Endodermal cell (in vitro differentiated cells): ENCODE measurements around the gene CNDP1. TPM values are rescaled to one million over a fixed set of nuclear protein-coding genes. Genes with fewer than 3 reads are reported as not detected.

Experiments
- DNase-seq: peaks from one replicate; pipeline ENCODE4 v3.0.0-alpha.2; 2017
- H3K27ac ChIP-seq: 2 replicates; pipeline ENCODE4 v1.5.1; 2013; ENCODE audit warnings: mild to moderate bottlenecking, low read depth, low read length, moderate library complexity
- H3K27me3 ChIP-seq: 2 replicates; pipeline ENCODE4 v1.6.1; 2013; ENCODE audit warnings: mild to moderate bottlenecking, low read length, moderate library complexity; ENCODE audit not compliant: insufficient read depth, control insufficient read depth, poor library complexity, severe bottlenecking
- H3K36me3 ChIP-seq: 2 replicates; pipeline ENCODE4 v1.7.0; 2013; ENCODE audit warnings: mild to moderate bottlenecking, low read length, moderate library complexity; ENCODE audit not compliant: control insufficient read depth, insufficient read depth
- H3K4me1 ChIP-seq: one replicate; pipeline ENCODE4 v1.7.0; 2013; ENCODE audit warnings: low read length; ENCODE audit not compliant: control insufficient read depth, insufficient read depth
- H3K4me3 ChIP-seq: 2 replicates; pipeline ENCODE4 v1.5.1; 2013; ENCODE audit warnings: mild to moderate bottlenecking, low read length, moderate library complexity
- H3K9ac ChIP-seq: 2 replicates; pipeline ENCODE4 v1.6.1; 2013; ENCODE audit warnings: mild to moderate bottlenecking, low read length, moderate library complexity; ENCODE audit not compliant: poor library complexity, severe bottlenecking; ENCODE audit errors: extremely low read depth
- H3K9me3 ChIP-seq: 2 replicates; pipeline ENCODE4 v1.6.1; 2013; ENCODE audit warnings: mild to moderate bottlenecking, low read length, moderate library complexity; ENCODE audit not compliant: control insufficient read depth
- H3K27ac Mint-ChIP-seq: 2 replicates; pipeline ENCODE4 v1.8.0; 2020; ENCODE audit warnings: mixed read lengths
- H3K27me3 Mint-ChIP-seq: 2 replicates; pipeline ENCODE4 v1.8.0; 2021; ENCODE audit warnings: mild to moderate bottlenecking, mixed read lengths; ENCODE audit not compliant: insufficient read depth
- H3K36me3 Mint-ChIP-seq: 2 replicates; pipeline ENCODE4 v1.8.0; 2020; ENCODE audit warnings: low read depth, mixed read lengths
- H3K4me1 Mint-ChIP-seq: 2 replicates; pipeline ENCODE4 v1.8.0; 2020; ENCODE audit warnings: mixed read lengths
- H3K4me3 Mint-ChIP-seq: 2 replicates; pipeline ENCODE4 v1.8.0; 2020; ENCODE audit warnings: mild to moderate bottlenecking, moderate library complexity, mixed read lengths
- H3K9me3 Mint-ChIP-seq: 2 replicates; pipeline ENCODE4 v1.8.0; 2020; ENCODE audit warnings: mild to moderate bottlenecking, mixed read lengths
- WGBS, 2 experiments: methylation state at CpG; one replicate each; pipeline versions ENCODE4 v1.1.5 to v1.1.7; 2013; ENCODE audit warnings: missing lambda C conversion rate in 2 of 2, mixed read lengths in 1 of 2; ENCODE audit not compliant: insufficient coverage in 1 of 2, insufficient read length in 1 of 2; 5-methylcytosine and 5-hydroxymethylcytosine counted together
- total RNA-seq, 2 donors: library from RNA; stranded (reverse); fragmentation: NEBNext Ultra II Directional in 1 of 2; extraction: Animal tissue kit (Norgen Biotek cat#: 25700) in 1 of 2; gene quantifications; 2 replicates in 1 of 2; 3 replicates in 1 of 2; pipeline ENCODE4 v1.2.1, GENCODE V29; 2021
- TF ChIP-seq, protein P1 (sequence below): fragments of 200-600 bp; sonication (generic); conservative IDR thresholded peaks from 2 replicates; pipeline ENCODE4 v1.5.0; 2021; ENCODE audit warnings: antibody characterized with exemption, mild to moderate bottlenecking

Gene CNDP1
- total RNA-seq, 2 donors from 2014 or later: 0.51 TPM; not detected in 1

DNA sequence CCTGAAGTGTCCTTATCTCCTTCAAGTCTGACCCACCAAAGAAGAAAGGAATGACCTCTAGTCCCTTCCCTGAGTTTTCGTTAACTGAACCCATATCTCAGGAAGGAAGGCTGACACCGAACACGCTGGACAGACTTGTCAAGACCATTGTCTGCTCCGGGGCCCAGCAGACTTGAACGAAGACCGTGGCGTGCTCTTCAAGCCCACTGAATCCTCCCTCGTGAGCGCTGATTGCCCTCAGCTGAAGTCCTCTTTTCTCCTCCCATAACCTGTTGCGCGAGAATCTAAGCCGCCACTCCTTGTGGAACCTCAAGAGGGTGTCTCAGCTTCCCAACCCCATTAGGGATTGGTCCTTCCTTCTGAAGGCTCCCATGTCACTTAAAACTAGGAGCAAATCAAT, 634 bp upstream of the CNDP1 start:
- Histone ChIP-seq H3K4me3 (no peak overlapping the region), H3K4me1 (no peaks in the 10 kb centered on the region), H3K27ac (no peak overlapping the region), H3K9me3 (no peaks in the 10 kb centered on the region), H3K36me3 (no peaks in the 10 kb centered on the region), H3K27me3 (no peaks in the 10 kb centered on the region), H3K9ac (no peak overlapping the region)
- peaks cover 9% of the 10 kb centered on the region for H3K4me1 Mint-ChIP-seq
- peaks cover 7% of the 10 kb centered on the region for H3K9me3 Mint-ChIP-seq
- 97 to 99% methylated on average over 11 to 12 of the region's 12 CpGs for WGBS, 2 experiments
- H3K27me3 Mint-ChIP-seq: peaks cover 4% of the 10 kb centered on the region
- no peaks in the 10 kb centered on the region for H3K36me3 Mint-ChIP-seq
- H3K4me3 Mint-ChIP-seq: no peak overlapping the region
- DNase-seq: peak; percentile 51
- no peak overlapping the region for H3K27ac Mint-ChIP-seq
- TF ChIP-seq, protein P1, sequence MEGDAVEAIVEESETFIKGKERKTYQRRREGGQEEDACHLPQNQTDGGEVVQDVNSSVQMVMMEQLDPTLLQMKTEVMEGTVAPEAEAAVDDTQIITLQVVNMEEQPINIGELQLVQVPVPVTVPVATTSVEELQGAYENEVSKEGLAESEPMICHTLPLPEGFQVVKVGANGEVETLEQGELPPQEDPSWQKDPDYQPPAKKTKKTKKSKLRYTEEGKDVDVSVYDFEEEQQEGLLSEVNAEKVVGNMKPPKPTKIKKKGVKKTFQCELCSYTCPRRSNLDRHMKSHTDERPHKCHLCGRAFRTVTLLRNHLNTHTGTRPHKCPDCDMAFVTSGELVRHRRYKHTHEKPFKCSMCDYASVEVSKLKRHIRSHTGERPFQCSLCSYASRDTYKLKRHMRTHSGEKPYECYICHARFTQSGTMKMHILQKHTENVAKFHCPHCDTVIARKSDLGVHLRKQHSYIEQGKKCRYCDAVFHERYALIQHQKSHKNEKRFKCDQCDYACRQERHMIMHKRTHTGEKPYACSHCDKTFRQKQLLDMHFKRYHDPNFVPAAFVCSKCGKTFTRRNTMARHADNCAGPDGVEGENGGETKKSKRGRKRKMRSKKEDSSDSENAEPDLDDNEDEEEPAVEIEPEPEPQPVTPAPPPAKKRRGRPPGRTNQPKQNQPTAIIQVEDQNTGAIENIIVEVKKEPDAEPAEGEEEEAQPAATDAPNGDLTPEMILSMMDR: no peak

DNA sequence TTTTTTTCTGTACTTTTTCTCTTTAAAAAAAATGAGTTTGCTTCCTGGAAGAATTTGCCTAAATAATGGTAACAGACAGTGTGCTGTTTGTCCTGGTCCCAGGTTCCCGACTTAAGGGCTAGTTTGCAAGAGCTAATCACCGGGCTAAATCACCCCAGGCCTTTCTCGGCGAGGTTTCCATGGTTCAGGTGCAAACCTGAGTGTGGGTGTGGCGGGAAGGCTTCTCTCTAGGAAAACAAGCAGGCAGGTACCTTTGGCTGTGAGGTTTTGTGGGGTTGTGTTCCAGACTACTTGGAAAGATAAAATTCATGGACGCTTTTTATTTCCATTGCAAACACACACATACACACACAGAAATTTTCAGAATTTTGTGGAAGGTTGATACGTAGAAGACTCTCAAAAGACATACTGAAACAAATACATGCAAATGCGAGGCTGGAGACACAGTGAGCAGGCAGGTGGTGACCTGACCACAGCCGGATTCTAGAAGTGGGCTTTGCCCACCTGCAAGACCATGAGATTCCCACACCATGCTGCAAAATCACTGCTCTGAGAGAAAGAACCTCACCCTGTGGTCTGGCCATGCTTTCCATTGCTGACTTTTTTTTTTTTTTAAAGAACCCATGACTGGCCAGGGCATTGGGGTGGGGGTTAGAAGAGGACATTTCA, 815 bp downstream of the CNDP1 start:
- Histone ChIP-seq H3K9ac (no peak overlapping the region), H3K4me3 (no peak overlapping the region), H3K27ac (no peak overlapping the region), H3K27me3 (no peaks in the 10 kb centered on the region), H3K9me3 (no peaks in the 10 kb centered on the region), H3K4me1 (no peaks in the 10 kb centered on the region), H3K36me3 (no peaks in the 10 kb centered on the region)
- Mint-ChIP-seq H3K27ac (no peak overlapping the region), H3K4me3 (no peak overlapping the region), H3K36me3 (no peaks in the 10 kb centered on the region), H3K9me3 (peaks cover 7% of the 10 kb centered on the region), H3K27me3 (peaks cover 4% of the 10 kb centered on the region), H3K4me1 (peaks cover 12% of the 10 kb centered on the region)
- 89 to 98% methylated on average over 6 to 9 of the region's 9 CpGs for WGBS, 2 experiments
- TF ChIP-seq, protein P1: no peak
- DNase-seq: no peak

DNA sequence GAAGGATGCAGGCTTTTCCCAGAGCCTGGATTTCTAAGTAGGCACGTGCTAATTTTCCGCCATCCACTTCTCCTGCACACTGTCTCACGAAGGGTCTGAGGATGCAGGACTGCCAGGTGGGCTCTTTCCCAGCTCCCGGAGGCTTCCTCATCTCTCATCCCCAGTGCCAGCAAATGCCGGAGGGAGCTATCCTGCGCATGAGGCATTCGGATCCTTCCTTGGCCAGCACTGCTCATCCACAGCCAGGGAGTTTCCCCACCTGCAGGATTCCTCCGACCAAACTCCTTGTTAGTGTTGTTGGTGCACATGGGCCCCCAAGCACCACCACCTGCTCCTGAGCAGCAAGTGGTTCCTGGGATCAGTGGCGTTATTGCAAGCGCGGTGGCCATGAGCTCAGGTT, 5.0 kb downstream of the CNDP1 start:
- Histone ChIP-seq H3K4me1 (no peaks in the 10 kb centered on the region), H3K9me3 (no peaks in the 10 kb centered on the region), H3K27me3 (no peaks in the 10 kb centered on the region), H3K27ac (no peak overlapping the region), H3K9ac (no peak overlapping the region), H3K4me3 (no peak overlapping the region), H3K36me3 (no peaks in the 10 kb centered on the region)
- Mint-ChIP-seq H3K27me3 (peaks cover 2% of the 10 kb centered on the region), H3K36me3 (no peaks in the 10 kb centered on the region), H3K9me3 (peaks cover 7% of the 10 kb centered on the region), H3K4me3 (no peak overlapping the region), H3K4me1 (peaks cover 7% of the 10 kb centered on the region), H3K27ac (no peak overlapping the region)
- WGBS, 2 experiments: 92 to 94% methylated on average over 8 to 11 of the region's 11 CpGs
- no peak for DNase-seq
- TF ChIP-seq, protein P1: no peak
